Measurements from ENCODE around the gene CPA2.
"Not testable (repeated sequence)": the region's sequence is repeated elsewhere in the genome, so short reads cannot be mapped to it uniquely, and the experiment has no call there.

The CPA2 gene

DNA sequence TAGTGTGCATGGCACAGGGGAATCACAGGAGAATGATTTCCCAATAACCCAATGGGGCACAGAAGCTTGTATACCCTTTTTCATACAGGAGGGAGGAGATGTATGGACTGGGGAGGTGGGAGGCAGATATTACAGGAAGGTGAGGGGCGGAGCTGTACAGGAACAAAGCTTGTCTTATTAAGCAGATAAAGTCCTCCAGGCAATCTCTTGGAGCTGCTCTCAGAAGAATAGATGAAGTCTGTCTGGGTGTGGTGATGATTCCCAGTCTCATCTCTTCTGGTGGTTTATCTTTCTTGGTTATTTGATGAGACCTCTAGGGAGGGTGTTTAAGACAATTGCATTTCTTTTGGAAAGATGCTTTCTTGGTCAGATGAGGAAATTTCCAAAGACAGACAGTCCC is 52.9 kb downstream of the CPA2 start:
- DNase-seq: no peak

DNA sequence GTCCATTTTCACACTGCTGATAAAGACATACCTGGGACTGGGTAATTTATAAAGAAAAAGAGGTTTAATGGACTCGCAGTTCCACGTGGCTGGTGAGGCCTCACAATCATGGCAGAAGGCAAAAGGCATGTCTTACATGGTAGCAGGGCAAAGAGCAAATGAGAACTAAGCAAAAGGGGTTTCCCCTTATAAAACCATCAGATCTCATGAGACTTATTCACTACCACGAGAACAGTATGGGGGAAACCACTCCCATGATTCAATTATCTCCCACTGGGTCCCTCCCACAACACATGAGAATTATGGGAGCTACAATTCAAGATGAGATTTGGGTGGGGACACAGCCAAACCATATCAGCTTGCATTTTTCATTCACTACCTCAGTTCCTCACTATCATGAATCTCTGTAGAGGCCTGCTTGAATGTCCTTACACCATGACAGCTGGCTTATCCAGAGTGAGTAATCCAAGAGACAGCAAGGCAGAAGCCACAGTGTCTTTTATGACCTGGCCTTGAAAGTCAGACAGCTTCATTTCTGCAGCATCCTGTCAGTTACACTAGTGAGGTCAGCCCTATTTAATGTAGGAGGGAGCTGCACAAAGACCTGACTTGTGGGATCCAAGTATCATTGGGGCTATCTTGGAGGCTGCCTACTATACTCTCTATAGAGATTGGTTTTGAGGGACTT is 55.0 kb downstream of the CPA2 start:
- DNase-seq: not testable (repeated sequence)

- peak; percentile 64 for DNase-seq
Observed at GRCh38 chr7:130322615-130323014, 56.0 kb downstream of the CPA2 start.

- peak; percentile 78 for DNase-seq
Observed at GRCh38 chr7:130324306-130324943, 57.8 kb downstream of the CPA2 start.

DNA sequence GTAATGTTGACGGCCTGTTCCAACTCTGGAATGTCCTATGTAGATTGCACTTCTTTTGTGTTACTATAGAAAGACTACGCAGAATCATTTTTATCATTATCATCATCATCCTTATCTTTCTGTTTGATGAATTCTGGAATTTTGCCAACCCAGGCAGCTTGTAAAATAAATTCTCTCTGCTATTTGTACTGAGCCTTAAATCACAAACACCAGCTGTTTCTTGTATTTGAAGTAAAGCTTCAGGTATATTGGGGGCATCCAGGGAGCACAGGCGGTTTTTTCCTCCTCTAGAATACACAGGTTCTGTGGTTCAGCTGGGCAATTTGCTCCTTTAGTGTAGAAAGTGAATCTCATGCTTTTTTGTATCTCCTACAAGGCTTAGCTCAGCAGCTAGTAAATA is 63.0 kb downstream of the CPA2 start:
- DNase-seq: peak; percentile 73

DNA sequence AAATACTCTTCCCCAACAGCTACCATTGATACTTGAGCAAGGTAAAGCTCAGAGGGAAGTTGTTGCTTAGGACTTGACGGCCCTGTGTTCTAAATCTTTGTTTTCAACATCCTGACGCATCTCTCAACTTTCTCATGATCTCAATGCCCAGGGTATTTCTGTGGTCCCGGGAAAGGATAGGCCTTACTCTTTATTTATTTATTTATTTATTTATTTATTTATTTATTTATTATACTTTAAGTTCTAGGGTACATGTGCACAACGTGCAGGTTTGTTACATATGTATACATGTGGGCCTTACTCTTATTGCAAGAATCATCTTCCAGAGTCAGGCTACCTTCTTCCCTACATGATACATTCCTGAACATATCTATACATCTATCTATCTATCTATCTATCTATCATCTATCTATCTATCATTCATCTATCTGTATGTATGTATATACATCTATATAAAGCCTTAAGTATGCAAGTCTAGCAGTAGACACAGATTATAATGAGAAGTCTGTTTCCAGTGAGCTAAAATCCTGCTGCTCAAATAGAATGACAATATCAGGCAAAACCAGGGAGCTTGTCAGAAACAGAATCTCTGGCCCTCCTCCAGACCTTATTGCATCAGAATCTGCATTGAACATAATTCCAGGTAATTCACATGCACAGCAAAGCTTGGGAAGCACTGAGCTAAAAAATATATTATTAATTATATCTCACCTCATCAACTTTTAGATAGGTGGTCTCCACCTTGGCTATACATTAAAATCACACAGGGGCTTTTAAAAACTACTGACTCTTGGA is 65.8 kb downstream of the CPA2 start:
- no peak for DNase-seq

DNA sequence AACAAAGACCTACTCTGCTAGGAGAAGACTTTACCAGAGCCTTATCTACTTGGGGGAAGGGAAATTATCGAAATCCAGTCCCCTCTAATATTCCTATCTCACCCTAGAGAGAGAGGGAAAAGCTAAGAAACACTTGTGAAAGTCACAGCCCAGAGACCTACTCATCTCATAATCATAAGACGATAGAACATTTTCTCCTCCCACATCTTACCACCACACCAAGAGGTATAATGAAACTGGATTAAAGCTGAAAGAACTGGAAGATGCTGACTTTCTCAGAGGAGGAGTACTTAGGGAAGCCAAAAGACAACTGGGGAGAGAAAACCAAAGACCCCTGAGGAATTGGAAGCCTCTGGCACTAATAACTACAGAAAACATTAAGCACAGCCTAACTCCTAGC is 67.2 kb downstream of the CPA2 start:
- DNase-seq: no peak

DNA sequence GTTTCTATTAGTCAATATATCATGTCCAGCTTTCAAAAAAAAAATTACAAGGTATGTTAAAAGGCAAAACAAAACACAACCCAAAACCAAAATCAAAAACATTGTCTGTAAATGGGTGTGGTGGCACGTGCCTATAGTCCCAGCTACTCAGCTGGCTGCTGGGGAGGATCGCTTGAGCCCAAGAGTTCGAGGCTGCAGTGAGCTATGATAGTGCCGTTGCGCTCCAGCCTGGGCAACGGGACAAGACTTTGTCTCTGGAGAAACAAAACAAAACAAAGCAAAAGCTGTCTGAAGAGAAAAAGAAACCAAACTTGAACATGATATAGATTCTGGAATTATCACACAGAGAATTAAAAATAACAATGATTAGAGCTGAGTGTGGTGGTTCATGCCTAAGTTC is 67.6 kb downstream of the CPA2 start:
- no peak for DNase-seq

DNA sequence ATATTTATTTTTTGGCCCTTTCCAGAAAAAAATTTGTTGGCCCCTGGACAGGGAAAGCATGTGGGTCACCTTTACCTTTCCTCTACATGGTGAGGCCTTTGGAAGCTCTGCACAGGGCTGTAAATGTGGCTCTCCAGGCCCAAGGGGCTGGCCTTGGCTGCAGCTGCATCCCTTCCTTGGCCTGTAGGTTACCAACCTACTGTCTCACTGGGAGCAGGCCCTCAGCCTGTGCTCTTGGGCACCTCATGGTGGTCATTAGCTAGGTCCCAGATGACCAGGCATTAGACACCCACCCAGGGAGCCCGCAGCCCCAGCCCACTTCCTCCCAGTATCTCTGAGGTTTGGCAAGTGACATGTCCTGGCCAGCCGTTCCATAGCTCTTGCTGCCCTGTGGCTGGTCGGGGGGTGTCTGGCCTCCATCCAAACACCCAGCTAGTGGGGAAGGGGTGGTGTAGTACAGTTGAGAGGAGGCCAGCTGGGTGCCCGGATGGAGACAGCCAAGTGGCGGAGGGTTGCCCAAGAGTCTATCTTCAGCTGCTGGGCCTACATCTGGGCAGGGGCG is 70.8 kb downstream of the CPA2 start:
- DNase-seq: no peak

DNA sequence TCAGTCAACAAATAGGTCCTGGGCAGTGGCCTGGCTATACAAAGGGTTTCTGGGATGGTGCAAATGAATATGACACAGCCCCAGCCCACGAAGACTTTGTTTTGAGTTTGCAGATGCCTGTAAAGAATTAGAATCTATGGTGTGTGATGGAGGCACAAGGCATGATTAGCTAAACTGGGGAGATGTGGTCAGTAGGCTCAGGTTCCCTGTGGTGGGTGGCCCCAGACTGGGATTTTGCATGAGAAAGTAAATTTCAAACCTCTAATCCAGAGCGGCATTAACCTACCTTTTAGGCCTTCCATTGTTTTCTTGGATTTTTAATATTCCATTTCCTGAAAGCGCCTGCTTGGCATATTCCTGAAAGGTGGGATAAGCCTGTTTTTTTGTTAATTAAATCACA is 71.6 kb downstream of the CPA2 start:
- DNase-seq: no peak

Measured in NCI-H146 (cell line).